ENCODE data around the gene HIRIP3. TPM values are rescaled to one million over a fixed set of nuclear protein-coding genes. Genes with fewer than 3 reads are reported as not detected.

HIRIP3 gene
- polyA plus RNA-seq, 2 of the 4 experiments (the other 2 are of a cell fraction): 11.5 to 16.7 TPM

DNA sequence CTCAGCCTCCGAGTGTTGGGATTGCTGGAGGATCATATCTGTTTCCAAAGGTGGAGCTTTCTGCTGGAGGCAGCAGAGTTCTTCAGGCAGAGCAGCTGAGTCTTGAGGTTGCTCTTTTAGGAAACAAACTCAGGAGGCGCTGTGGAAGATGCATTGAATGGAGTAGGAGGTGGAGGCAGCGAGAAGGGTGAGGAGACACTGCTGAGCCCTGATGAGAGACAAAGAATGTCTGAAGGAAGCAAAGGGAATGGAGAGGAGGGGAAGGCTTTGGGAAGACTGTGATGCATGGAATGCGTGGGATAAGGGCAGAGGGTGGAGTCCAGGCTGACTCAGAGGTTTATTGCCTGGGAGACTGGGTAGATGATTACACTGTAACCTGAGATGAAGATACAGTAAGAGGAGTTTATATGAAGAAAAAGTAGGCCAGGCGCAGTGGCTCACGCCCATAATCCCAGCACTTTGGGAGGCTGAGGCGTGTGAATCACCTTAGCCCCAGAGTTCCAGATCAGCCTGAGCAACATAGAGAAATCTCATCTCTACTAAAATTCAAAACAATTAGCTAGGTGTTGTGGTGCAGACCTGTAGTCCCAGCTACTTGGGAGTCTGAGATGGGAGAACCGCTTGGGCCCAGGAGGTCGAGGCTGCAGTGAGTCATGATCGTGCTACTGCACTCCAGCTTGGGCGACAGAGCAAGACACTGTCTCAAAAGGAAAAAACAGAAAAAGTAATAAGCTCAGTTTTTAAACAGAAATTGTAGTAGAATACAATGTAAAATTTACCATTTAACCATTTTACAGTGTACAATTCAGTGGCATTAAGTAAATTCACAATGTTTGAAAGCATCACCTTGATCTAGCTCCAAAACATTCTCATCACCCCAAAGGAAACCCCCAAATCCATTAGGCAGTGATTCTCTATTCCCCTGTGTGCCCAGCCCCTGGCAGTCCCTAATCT lies 51.3 kb downstream of the HIRIP3 start (continued):
- peak; percentile 51 for TF ChIP-seq FOSL2 (IDR thresholded peaks at IDR 0.05)
- peak; percentile 90 for TF ChIP-seq FOSL2 (CRISPR knock-in tag; IDR thresholded peaks at IDR 0.05)
- peak; percentile 61 for TF ChIP-seq MAFK (IDR thresholded peaks at IDR 0.05; ENCODE audit: partially characterized antibody)
- no peak for TF ChIP-seq ESRRA (IDR thresholded peaks at IDR 0.05; ENCODE audit: borderline replicate concordance, low read length)
- TF ChIP-seq, protein P1, sequence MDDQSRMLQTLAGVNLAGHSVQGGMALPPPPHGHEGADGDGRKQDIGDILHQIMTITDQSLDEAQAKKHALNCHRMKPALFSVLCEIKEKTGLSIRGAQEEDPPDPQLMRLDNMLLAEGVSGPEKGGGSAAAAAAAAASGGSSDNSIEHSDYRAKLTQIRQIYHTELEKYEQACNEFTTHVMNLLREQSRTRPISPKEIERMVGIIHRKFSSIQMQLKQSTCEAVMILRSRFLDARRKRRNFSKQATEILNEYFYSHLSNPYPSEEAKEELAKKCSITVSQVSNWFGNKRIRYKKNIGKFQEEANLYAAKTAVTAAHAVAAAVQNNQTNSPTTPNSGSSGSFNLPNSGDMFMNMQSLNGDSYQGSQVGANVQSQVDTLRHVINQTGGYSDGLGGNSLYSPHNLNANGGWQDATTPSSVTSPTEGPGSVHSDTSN (IDR thresholded peaks at IDR 0.05): 0 out of 2 replicates have a peak, but pooled peaks have one; percentile 31
- TF ChIP-seq, protein P2, sequence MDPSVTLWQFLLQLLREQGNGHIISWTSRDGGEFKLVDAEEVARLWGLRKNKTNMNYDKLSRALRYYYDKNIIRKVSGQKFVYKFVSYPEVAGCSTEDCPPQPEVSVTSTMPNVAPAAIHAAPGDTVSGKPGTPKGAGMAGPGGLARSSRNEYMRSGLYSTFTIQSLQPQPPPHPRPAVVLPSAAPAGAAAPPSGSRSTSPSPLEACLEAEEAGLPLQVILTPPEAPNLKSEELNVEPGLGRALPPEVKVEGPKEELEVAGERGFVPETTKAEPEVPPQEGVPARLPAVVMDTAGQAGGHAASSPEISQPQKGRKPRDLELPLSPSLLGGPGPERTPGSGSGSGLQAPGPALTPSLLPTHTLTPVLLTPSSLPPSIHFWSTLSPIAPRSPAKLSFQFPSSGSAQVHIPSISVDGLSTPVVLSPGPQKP (IDR thresholded peaks at IDR 0.05; ENCODE audit: low read depth, low read length): no peak
- no peak for TF ChIP-seq HDAC2 (IDR thresholded peaks at IDR 0.05)
- TF ChIP-seq RCOR1 (IDR thresholded peaks at IDR 0.05; ENCODE audit: low read depth, low read length): no peak
- TF ChIP-seq, protein P3, sequence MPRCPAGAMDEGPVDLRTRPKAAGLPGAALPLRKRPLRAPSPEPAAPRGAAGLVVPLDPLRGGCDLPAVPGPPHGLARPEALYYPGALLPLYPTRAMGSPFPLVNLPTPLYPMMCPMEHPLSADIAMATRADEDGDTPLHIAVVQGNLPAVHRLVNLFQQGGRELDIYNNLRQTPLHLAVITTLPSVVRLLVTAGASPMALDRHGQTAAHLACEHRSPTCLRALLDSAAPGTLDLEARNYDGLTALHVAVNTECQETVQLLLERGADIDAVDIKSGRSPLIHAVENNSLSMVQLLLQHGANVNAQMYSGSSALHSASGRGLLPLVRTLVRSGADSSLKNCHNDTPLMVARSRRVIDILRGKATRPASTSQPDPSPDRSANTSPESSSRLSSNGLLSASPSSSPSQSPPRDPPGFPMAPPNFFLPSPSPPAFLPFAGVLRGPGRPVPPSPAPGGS (IDR thresholded peaks at IDR 0.05): peak; percentile 69; the same call in 2 of the 3 replicates
- peak in 1 of 2 experiments; percentile 39; a peak in 1 of 4 replicates for TF ChIP-seq CEBPB (IDR thresholded peaks at IDR 0.05)
- TF ChIP-seq SREBF2 (IDR thresholded peaks at IDR 0.05): no peak
- no peak for TF ChIP-seq KDM1A (IDR thresholded peaks at IDR 0.05; ENCODE audit: low read depth)
- no peak for TF ChIP-seq RARB (CRISPR knock-in tag; IDR thresholded peaks at IDR 0.05)
- TF ChIP-seq HOXB5 (CRISPR knock-in tag; IDR thresholded peaks at IDR 0.05): no peak
- TF ChIP-seq CHD2 (IDR thresholded peaks at IDR 0.05; ENCODE audit: low read length, partially characterized antibody): no peak
- no peak for TF ChIP-seq EHMT2 (IDR thresholded peaks at IDR 0.05; ENCODE audit: low read depth)
- no peak for TF ChIP-seq ZC3H11A (IDR thresholded peaks at IDR 0.05)
- no peak for TF ChIP-seq BHLHE40 (IDR thresholded peaks at IDR 0.05; ENCODE audit: low read depth, low read length)
- no peak for TF ChIP-seq HEYL (CRISPR knock-in tag; IDR thresholded peaks at IDR 0.05)
- no peak for TF ChIP-seq ZFP36 (IDR thresholded peaks at IDR 0.05; ENCODE audit: borderline replicate concordance, partially characterized antibody)
- TF ChIP-seq, protein P4, sequence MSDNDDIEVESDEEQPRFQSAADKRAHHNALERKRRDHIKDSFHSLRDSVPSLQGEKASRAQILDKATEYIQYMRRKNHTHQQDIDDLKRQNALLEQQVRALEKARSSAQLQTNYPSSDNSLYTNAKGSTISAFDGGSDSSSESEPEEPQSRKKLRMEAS (IDR thresholded peaks at IDR 0.05): peak; percentile 74
- TF ChIP-seq, protein P5, sequence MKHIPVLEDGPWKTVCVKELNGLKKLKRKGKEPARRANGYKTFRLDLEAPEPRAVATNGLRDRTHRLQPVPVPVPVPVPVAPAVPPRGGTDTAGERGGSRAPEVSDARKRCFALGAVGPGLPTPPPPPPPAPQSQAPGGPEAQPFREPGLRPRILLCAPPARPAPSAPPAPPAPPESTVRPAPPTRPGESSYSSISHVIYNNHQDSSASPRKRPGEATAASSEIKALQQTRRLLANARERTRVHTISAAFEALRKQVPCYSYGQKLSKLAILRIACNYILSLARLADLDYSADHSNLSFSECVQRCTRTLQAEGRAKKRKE (CRISPR knock-in tag; IDR thresholded peaks at IDR 0.05; ENCODE audit: low read depth): no peak
- TF ChIP-seq JUNB (IDR thresholded peaks at IDR 0.05): peak; percentile 50
- TF ChIP-seq TFCP2L1 (CRISPR knock-in tag; IDR thresholded peaks at IDR 0.05): no peak
- TF ChIP-seq CBX8 (IDR thresholded peaks at IDR 0.05): no peak
- TF ChIP-seq CBX2 (IDR thresholded peaks at IDR 0.05; ENCODE audit: borderline replicate concordance, low read depth): no peak

Other genes starting within 250 kb of the HIRIP3 start
- gene C16orf54, start 249.6 kb downstream of the HIRIP3 start, polyA plus RNA-seq (2011; rRNA removed): not detected in 2 replicates
- gene C16orf54, start 249.6 kb downstream of the HIRIP3 start, polyA plus RNA-seq (2017; fragmentation: RNase III; extraction: RNeasy Plus Mini Kit Qiagen cat#74134 plus additional on column Dnase treatment): not detected in 3 replicates
- not detected in 2 replicates for gene ZG16, start 217.4 kb downstream of the HIRIP3 start, polyA plus RNA-seq (2011; rRNA removed)
- not detected in 3 replicates for gene ZG16, start 217.4 kb downstream of the HIRIP3 start, polyA plus RNA-seq (2017; fragmentation: RNase III; extraction: RNeasy Plus Mini Kit Qiagen cat#74134 plus additional on column Dnase treatment)
- gene KIF22, start 204.9 kb downstream of the HIRIP3 start, polyA plus RNA-seq (2011; rRNA removed): 64.3 and 85.9 TPM in 2 replicates
- gene KIF22, start 204.9 kb downstream of the HIRIP3 start, polyA plus RNA-seq (2017; fragmentation: RNase III; extraction: RNeasy Plus Mini Kit Qiagen cat#74134 plus additional on column Dnase treatment): 70.0 to 73.7 TPM (median 72.6 TPM) in 3 replicates
- 79.6 and 99.7 TPM in 2 replicates for gene MAZ, start 189.1 kb downstream of the HIRIP3 start, polyA plus RNA-seq (2011; rRNA removed)
- 216 to 231 TPM (median 221 TPM) in 3 replicates for gene MAZ, start 189.1 kb downstream of the HIRIP3 start, polyA plus RNA-seq (2017; fragmentation: RNase III; extraction: RNeasy Plus Mini Kit Qiagen cat#74134 plus additional on column Dnase treatment)
- gene PRRT2, start 183.4 kb downstream of the HIRIP3 start, polyA plus RNA-seq (2011; rRNA removed): 0.25 and 0.34 TPM in 2 replicates
- 0.34 to 0.55 TPM (median 0.44 TPM) in 3 replicates for gene PRRT2, start 183.4 kb downstream of the HIRIP3 start, polyA plus RNA-seq (2017; fragmentation: RNase III; extraction: RNeasy Plus Mini Kit Qiagen cat#74134 plus additional on column Dnase treatment)
- gene PAGR1, start 179.5 kb downstream of the HIRIP3 start, polyA plus RNA-seq (2011; rRNA removed): 18.9 and 26.7 TPM in 2 replicates
- gene PAGR1, start 179.5 kb downstream of the HIRIP3 start, polyA plus RNA-seq (2017; fragmentation: RNase III; extraction: RNeasy Plus Mini Kit Qiagen cat#74134 plus additional on column Dnase treatment): 41.0 to 44.5 TPM (median 43.1 TPM) in 3 replicates
- 73.3 and 87.7 TPM in 2 replicates for gene MVP, start 175.2 kb downstream of the HIRIP3 start, polyA plus RNA-seq (2011; rRNA removed)
- gene MVP, start 175.2 kb downstream of the HIRIP3 start, polyA plus RNA-seq (2017; fragmentation: RNase III; extraction: RNeasy Plus Mini Kit Qiagen cat#74134 plus additional on column Dnase treatment): 86.2 to 109 TPM (median 106 TPM) in 3 replicates
- gene CDIPT, start 132.4 kb downstream of the HIRIP3 start, polyA plus RNA-seq (2011; rRNA removed): 64.0 and 84.3 TPM in 2 replicates
- gene CDIPT, start 132.4 kb downstream of the HIRIP3 start, polyA plus RNA-seq (2017; fragmentation: RNase III; extraction: RNeasy Plus Mini Kit Qiagen cat#74134 plus additional on column Dnase treatment): 60.3 to 72.1 TPM (median 71.2 TPM) in 3 replicates
- gene SEZ6L2, start 96.1 kb downstream of the HIRIP3 start, polyA plus RNA-seq (2011; rRNA removed): 4.3 and 5.1 TPM in 2 replicates
- 9.0 to 12.6 TPM (median 11.4 TPM) in 3 replicates for gene SEZ6L2, start 96.1 kb downstream of the HIRIP3 start, polyA plus RNA-seq (2017; fragmentation: RNase III; extraction: RNeasy Plus Mini Kit Qiagen cat#74134 plus additional on column Dnase treatment)
- 3.7 and 4.6 TPM in 2 replicates for gene ASPHD1, start 95.1 kb downstream of the HIRIP3 start, polyA plus RNA-seq (2011; rRNA removed)
- gene ASPHD1, start 95.1 kb downstream of the HIRIP3 start, polyA plus RNA-seq (2017; fragmentation: RNase III; extraction: RNeasy Plus Mini Kit Qiagen cat#74134 plus additional on column Dnase treatment): 20.6 to 22.2 TPM (median 21.6 TPM) in 3 replicates
- gene KCTD13, start 69.4 kb downstream of the HIRIP3 start, polyA plus RNA-seq (2011; rRNA removed): 14.6 and 15.3 TPM in 2 replicates
- gene KCTD13, start 69.4 kb downstream of the HIRIP3 start, polyA plus RNA-seq (2017; fragmentation: RNase III; extraction: RNeasy Plus Mini Kit Qiagen cat#74134 plus additional on column Dnase treatment): 11.9 to 13.3 TPM (median 12.7 TPM) in 3 replicates
- 65.1 and 82.5 TPM in 2 replicates for gene TMEM219, start 33.5 kb downstream of the HIRIP3 start, polyA plus RNA-seq (2011; rRNA removed)
- 68.1 to 77.2 TPM (median 74.4 TPM) in 3 replicates for gene TMEM219, start 33.5 kb downstream of the HIRIP3 start, polyA plus RNA-seq (2017; fragmentation: RNase III; extraction: RNeasy Plus Mini Kit Qiagen cat#74134 plus additional on column Dnase treatment)
- 13.7 TPM in 2 replicates for gene TAOK2, start 21.7 kb downstream of the HIRIP3 start, polyA plus RNA-seq (2011; rRNA removed)
- 28.2 to 30.8 TPM (median 30.7 TPM) in 3 replicates for gene TAOK2, start 21.7 kb downstream of the HIRIP3 start, polyA plus RNA-seq (2017; fragmentation: RNase III; extraction: RNeasy Plus Mini Kit Qiagen cat#74134 plus additional on column Dnase treatment)
- 33.1 and 41.3 TPM in 2 replicates for gene INO80E, start 624 bp upstream of the HIRIP3 start, polyA plus RNA-seq (2011; rRNA removed)
- gene INO80E, start 624 bp upstream of the HIRIP3 start, polyA plus RNA-seq (2017; fragmentation: RNase III; extraction: RNeasy Plus Mini Kit Qiagen cat#74134 plus additional on column Dnase treatment): 85.4 to 94.2 TPM (median 89.0 TPM) in 3 replicates
- 2.5 and 3.4 TPM in 2 replicates for gene DOC2A, start 15.4 kb upstream of the HIRIP3 start, polyA plus RNA-seq (2011; rRNA removed)
- 4.6 to 6.7 TPM (median 5.5 TPM) in 3 replicates for gene DOC2A, start 15.4 kb upstream of the HIRIP3 start, polyA plus RNA-seq (2017; fragmentation: RNase III; extraction: RNeasy Plus Mini Kit Qiagen cat#74134 plus additional on column Dnase treatment)
- not detected in 2 replicates for gene C16orf92, start 27.6 kb upstream of the HIRIP3 start, polyA plus RNA-seq (2011; rRNA removed)
- gene C16orf92, start 27.6 kb upstream of the HIRIP3 start, polyA plus RNA-seq (2017; fragmentation: RNase III; extraction: RNeasy Plus Mini Kit Qiagen cat#74134 plus additional on column Dnase treatment): not detected in 3 replicates
- 0.16 and 0.30 TPM in 2 replicates for gene TLCD3B, start 35.7 kb upstream of the HIRIP3 start, polyA plus RNA-seq (2011; rRNA removed)
- 0.35 to 0.71 TPM (median 0.68 TPM) in 3 replicates for gene TLCD3B, start 35.7 kb upstream of the HIRIP3 start, polyA plus RNA-seq (2017; fragmentation: RNase III; extraction: RNeasy Plus Mini Kit Qiagen cat#74134 plus additional on column Dnase treatment)
- 741 and 761 TPM in 2 replicates for gene ALDOA, start 70.1 kb upstream of the HIRIP3 start, polyA plus RNA-seq (2011; rRNA removed)
- gene ALDOA, start 70.1 kb upstream of the HIRIP3 start, polyA plus RNA-seq (2017; fragmentation: RNase III; extraction: RNeasy Plus Mini Kit Qiagen cat#74134 plus additional on column Dnase treatment): 1,254 to 1,331 TPM (median 1,286 TPM) in 3 replicates
- 102 and 117 TPM in 2 replicates for gene PPP4C, start 80.4 kb upstream of the HIRIP3 start, polyA plus RNA-seq (2011; rRNA removed)
- 107 to 117 TPM (median 115 TPM) in 3 replicates for gene PPP4C, start 80.4 kb upstream of the HIRIP3 start, polyA plus RNA-seq (2017; fragmentation: RNase III; extraction: RNeasy Plus Mini Kit Qiagen cat#74134 plus additional on column Dnase treatment)
- gene TBX6, start 96.3 kb upstream of the HIRIP3 start, polyA plus RNA-seq (2011; rRNA removed): 0.11 and 0.14 TPM in 2 replicates
- 0.26 to 0.63 TPM (median 0.62 TPM) in 3 replicates for gene TBX6, start 96.3 kb upstream of the HIRIP3 start, polyA plus RNA-seq (2017; fragmentation: RNase III; extraction: RNeasy Plus Mini Kit Qiagen cat#74134 plus additional on column Dnase treatment)
- 4.5 and 5.5 TPM in 2 replicates for gene YPEL3, start 100.6 kb upstream of the HIRIP3 start, polyA plus RNA-seq (2011; rRNA removed)
- 6.1 to 8.3 TPM (median 8.1 TPM) in 3 replicates for gene YPEL3, start 100.6 kb upstream of the HIRIP3 start, polyA plus RNA-seq (2017; fragmentation: RNase III; extraction: RNeasy Plus Mini Kit Qiagen cat#74134 plus additional on column Dnase treatment)
- 0.58 and 1.1 TPM in 2 replicates for gene GDPD3, start 117.9 kb upstream of the HIRIP3 start, polyA plus RNA-seq (2011; rRNA removed)
- gene GDPD3, start 117.9 kb upstream of the HIRIP3 start, polyA plus RNA-seq (2017; fragmentation: RNase III; extraction: RNeasy Plus Mini Kit Qiagen cat#74134 plus additional on column Dnase treatment): 1.3 to 2.4 TPM (median 1.8 TPM) in 3 replicates
- 26.1 and 27.2 TPM in 2 replicates for gene MAPK3, start 127.6 kb upstream of the HIRIP3 start, polyA plus RNA-seq (2011; rRNA removed)
- gene MAPK3, start 127.6 kb upstream of the HIRIP3 start, polyA plus RNA-seq (2017; fragmentation: RNase III; extraction: RNeasy Plus Mini Kit Qiagen cat#74134 plus additional on column Dnase treatment): 34.7 to 46.0 TPM (median 45.0 TPM) in 3 replicates
- 0.82 and 0.83 TPM in 2 replicates for gene CORO1A, start 188.0 kb upstream of the HIRIP3 start, polyA plus RNA-seq (2011; rRNA removed)
- 4.1 to 5.9 TPM (median 5.3 TPM) in 3 replicates for gene CORO1A, start 188.0 kb upstream of the HIRIP3 start, polyA plus RNA-seq (2017; fragmentation: RNase III; extraction: RNeasy Plus Mini Kit Qiagen cat#74134 plus additional on column Dnase treatment)
- gene BOLA2B, start 198.0 kb upstream of the HIRIP3 start, polyA plus RNA-seq (2011; rRNA removed): 43.9 and 53.8 TPM in 2 replicates
- gene BOLA2B, start 198.0 kb upstream of the HIRIP3 start, polyA plus RNA-seq (2017; fragmentation: RNase III; extraction: RNeasy Plus Mini Kit Qiagen cat#74134 plus additional on column Dnase treatment): 236 to 258 TPM (median 244 TPM) in 3 replicates
- gene SLX1A, start 198.3 kb upstream of the HIRIP3 start, polyA plus RNA-seq (2011; rRNA removed): 3.5 and 17.5 TPM in 2 replicates
- 28.0 to 32.2 TPM (median 28.4 TPM) in 3 replicates for gene SLX1A, start 198.3 kb upstream of the HIRIP3 start, polyA plus RNA-seq (2017; fragmentation: RNase III; extraction: RNeasy Plus Mini Kit Qiagen cat#74134 plus additional on column Dnase treatment)
- gene SULT1A3, start 203.6 kb upstream of the HIRIP3 start, polyA plus RNA-seq (2011; rRNA removed): 8.0 and 11.5 TPM in 2 replicates
- 7.9 to 8.8 TPM (median 8.3 TPM) in 3 replicates for gene SULT1A3, start 203.6 kb upstream of the HIRIP3 start, polyA plus RNA-seq (2017; fragmentation: RNase III; extraction: RNeasy Plus Mini Kit Qiagen cat#74134 plus additional on column Dnase treatment)